Mesendoderm (in vitro differentiated cells): Measurements from ENCODE around the gene AGBL1.

Source experiments
- DNase-seq: peaks from one replicate; pipeline ENCODE4 v3.0.0; 2013
- H2AK5ac ChIP-seq: 2 replicates; pipeline ENCODE4 v1.6.1; 2013; ENCODE audit warnings: low read length, inconsistent platforms
- H2BK120ac ChIP-seq: 2 replicates; pipeline ENCODE4 v1.6.1; 2013; ENCODE audit warnings: low read depth, mild to moderate bottlenecking, low read length, moderate library complexity, mixed read lengths
- H2BK15ac ChIP-seq: replicated peaks from 2 replicates; pipeline ENCODE4 v1.6.1; 2013; ENCODE audit warnings: low read depth, mild to moderate bottlenecking, moderate library complexity
- H2BK5ac ChIP-seq: 2 replicates; pipeline ENCODE4 v1.6.1; 2013; ENCODE audit warnings: low read length, inconsistent platforms
- H3K18ac ChIP-seq: 2 replicates; pipeline ENCODE4 v1.6.1; 2013; ENCODE audit warnings: mild to moderate bottlenecking, low read length, mixed read lengths
- H3K23ac ChIP-seq: one replicate; pipeline ENCODE4 v1.6.1; 2013; ENCODE audit warnings: low read length
- H3K27ac ChIP-seq: 2 replicates; pipeline ENCODE4 v1.5.1; 2013; ENCODE audit warnings: low read depth, mild to moderate bottlenecking, inconsistent platforms, low read length, moderate library complexity
- H3K27me3 ChIP-seq: 2 replicates; pipeline ENCODE4 v1.6.1; 2013; ENCODE audit warnings: low read length, control low read depth, mild to moderate bottlenecking, inconsistent platforms; ENCODE audit not compliant: insufficient read depth, poor library complexity
- H3K36me3 ChIP-seq: 2 replicates; pipeline ENCODE4 v1.6.1; 2013; ENCODE audit warnings: low read length, inconsistent platforms; ENCODE audit not compliant: control insufficient read depth, insufficient read depth
- H3K4ac ChIP-seq: one replicate; pipeline ENCODE4 v1.6.1; 2013; ENCODE audit warnings: low read depth, mild to moderate bottlenecking, low read length, moderate library complexity
- H3K4me1 ChIP-seq: 2 replicates; pipeline ENCODE4 v1.6.1; 2013; ENCODE audit warnings: low read depth, low read length, inconsistent platforms; ENCODE audit not compliant: control insufficient read depth
- H3K4me2 ChIP-seq: 2 replicates; pipeline ENCODE4 v1.6.1; 2013; ENCODE audit warnings: low read length
- H3K4me3 ChIP-seq: 2 replicates; pipeline ENCODE4 v1.5.1; 2013; ENCODE audit warnings: mild to moderate bottlenecking, low read length
- H3K56ac ChIP-seq: one replicate; pipeline ENCODE4 v1.6.1; 2013; ENCODE audit warnings: low read length
- H3K79me1 ChIP-seq: 2 replicates; pipeline ENCODE4 v1.6.1; 2013; ENCODE audit warnings: low read length, inconsistent platforms
- H3K79me2 ChIP-seq: 2 replicates; pipeline ENCODE4 v1.6.1; 2013; ENCODE audit warnings: mild to moderate bottlenecking, low read length; ENCODE audit not compliant: control insufficient read depth, insufficient read depth
- H3K9ac ChIP-seq: 2 replicates; pipeline ENCODE4 v1.6.1; 2013; ENCODE audit warnings: low read length, inconsistent platforms
- H4K5ac ChIP-seq: one replicate; pipeline ENCODE4 v1.6.1; 2013; ENCODE audit warnings: low read length
- H4K8ac ChIP-seq: one replicate; pipeline ENCODE4 v1.6.1; 2013; ENCODE audit warnings: low read depth, mild to moderate bottlenecking, control low read depth, low read length, moderate library complexity
- WGBS: extraction: QIAGEN DNeasy Blood & Tissue Kit; methylation state at CpG from one replicate; pipeline ENCODE4 v1.1.7; 2013; ENCODE audit warnings: low lambda C conversion rate, missing lambda C conversion rate; ENCODE audit not compliant: insufficient coverage; ENCODE audit errors: extremely low coverage; 5-methylcytosine and 5-hydroxymethylcytosine counted together

AGBL1 gene

GRCh38 chr15:86773736-86774135, 694.1 kb downstream of the AGBL1 start:
- Histone ChIP-seq H2AK5ac (no peak overlapping the region), H3K18ac (no peak overlapping the region), H3K4me1 (no peaks in the 10 kb centered on the region), H3K27ac (no peak overlapping the region), H2BK5ac (no peak overlapping the region), H3K4me3 (no peak overlapping the region), H4K8ac (no peak overlapping the region), H3K27me3 (no peaks in the 10 kb centered on the region), H3K23ac (no peak overlapping the region), H3K4me2 (no peak overlapping the region), H3K56ac (no peak overlapping the region), H3K9ac (no peak overlapping the region), H3K79me1 (no peaks in the 10 kb centered on the region), H2BK120ac (no peak overlapping the region), H3K79me2 (no peaks in the 10 kb centered on the region), H2BK15ac (no peak overlapping the region), H3K36me3 (no peaks in the 10 kb centered on the region), H4K5ac (no peak overlapping the region), H3K4ac (peak overlapping the region; percentile 36)
- DNase-seq, result no peak
- no CpG with 5 or more reads among the region's 1 CpG for WGBS

GRCh38 chr15:86776145-86776544, 696.5 kb downstream of the AGBL1 start:
- H2BK120ac ChIP-seq, result no peak overlapping the region
- no peak overlapping the region for H4K8ac ChIP-seq
- no peaks in the 10 kb centered on the region for H3K4me1 ChIP-seq
- no peak overlapping the region for H3K4me3 ChIP-seq
- no peak overlapping the region for H3K9ac ChIP-seq
- no peak overlapping the region for H3K23ac ChIP-seq
- H3K79me2 ChIP-seq, result no peaks in the 10 kb centered on the region
- H3K27ac ChIP-seq, result no peak overlapping the region
- no peak overlapping the region for H2BK15ac ChIP-seq
- no peak overlapping the region for H2AK5ac ChIP-seq
- H3K27me3 ChIP-seq, result no peaks in the 10 kb centered on the region
- no peak for DNase-seq
- H3K18ac ChIP-seq, result no peak overlapping the region
- H3K4me2 ChIP-seq, result no peak overlapping the region
- H3K4ac ChIP-seq, result no peak overlapping the region
- H3K36me3 ChIP-seq, result no peaks in the 10 kb centered on the region
- WGBS, result no CpG with 5 or more reads among the region's 2 CpGs
- H2BK5ac ChIP-seq, result no peak overlapping the region
- H3K56ac ChIP-seq, result no peak overlapping the region
- H4K5ac ChIP-seq, result no peak overlapping the region
- no peaks in the 10 kb centered on the region for H3K79me1 ChIP-seq

DNA sequence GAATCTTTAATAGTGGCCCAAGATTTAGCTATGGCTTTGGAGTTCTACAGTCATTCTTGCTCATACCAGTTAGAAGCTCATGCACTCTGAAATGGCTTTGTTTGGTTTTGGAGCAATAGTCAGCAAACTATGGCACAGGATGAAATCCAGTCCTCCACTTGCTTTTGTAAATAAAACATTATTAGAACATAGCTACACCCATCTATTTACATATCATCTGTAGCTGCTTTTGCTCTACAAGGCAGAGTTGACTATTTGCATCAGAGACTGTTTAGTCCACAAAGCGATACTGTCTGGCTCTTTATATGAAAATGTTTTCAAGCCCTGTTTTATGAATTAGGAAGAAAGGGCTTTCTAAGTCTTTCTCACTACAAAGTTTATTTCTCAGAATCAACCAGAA, 716.9 kb downstream of the AGBL1 start:
- H3K9ac ChIP-seq, result no peak overlapping the region
- H3K18ac ChIP-seq, result no peak overlapping the region
- H3K79me1 ChIP-seq, result no peaks in the 10 kb centered on the region
- H4K8ac ChIP-seq, result no peak overlapping the region
- H2AK5ac ChIP-seq, result no peak overlapping the region
- no peak overlapping the region for H4K5ac ChIP-seq
- H3K27ac ChIP-seq, result no peak overlapping the region
- no peak overlapping the region for H2BK5ac ChIP-seq
- H2BK120ac ChIP-seq, result no peak overlapping the region
- H3K23ac ChIP-seq, result no peak overlapping the region
- H2BK15ac ChIP-seq, result no peak overlapping the region
- H3K36me3 ChIP-seq, result no peaks in the 10 kb centered on the region
- no peaks in the 10 kb centered on the region for H3K27me3 ChIP-seq
- H3K4ac ChIP-seq, result no peak overlapping the region
- WGBS, result no CpG with 5 or more reads among the region's 1 CpG
- no peak for DNase-seq
- H3K4me1 ChIP-seq, result no peaks in the 10 kb centered on the region
- no peaks in the 10 kb centered on the region for H3K79me2 ChIP-seq
- H3K4me2 ChIP-seq, result no peak overlapping the region
- no peak overlapping the region for H3K4me3 ChIP-seq
- H3K56ac ChIP-seq, result no peak overlapping the region

DNA sequence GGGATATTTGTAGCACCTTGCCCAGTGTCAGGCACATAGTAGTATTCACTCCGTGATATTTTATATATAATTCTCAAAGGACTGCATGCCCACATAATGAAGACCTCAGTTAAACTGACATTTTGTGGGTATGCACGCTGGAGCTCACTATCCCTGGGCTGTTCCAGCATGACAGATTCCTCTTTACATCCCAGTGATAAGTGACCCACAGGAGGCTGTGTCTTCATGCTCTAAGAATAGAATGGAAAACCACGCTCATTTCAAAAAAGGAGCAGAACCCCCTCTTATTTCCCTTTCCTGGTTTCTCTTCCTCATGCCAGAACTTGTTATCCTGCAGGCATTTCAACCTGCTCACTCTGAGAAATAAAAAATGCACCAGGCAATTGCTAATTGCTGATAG, 717.5 kb downstream of the AGBL1 start:
- Histone ChIP-seq H2BK15ac (no peak overlapping the region), H2AK5ac (no peak overlapping the region), H2BK5ac (no peak overlapping the region), H3K4ac (no peak overlapping the region), H3K4me1 (no peaks in the 10 kb centered on the region), H2BK120ac (no peak overlapping the region), H3K18ac (no peak overlapping the region), H3K23ac (no peak overlapping the region), H4K8ac (no peak overlapping the region), H3K79me1 (no peaks in the 10 kb centered on the region), H4K5ac (no peak overlapping the region), H3K27ac (no peak overlapping the region), H3K4me3 (no peak overlapping the region), H3K9ac (no peak overlapping the region), H3K79me2 (no peaks in the 10 kb centered on the region), H3K4me2 (no peak overlapping the region), H3K27me3 (no peaks in the 10 kb centered on the region), H3K36me3 (no peaks in the 10 kb centered on the region), H3K56ac (no peak overlapping the region)
- WGBS, result no CpG with 5 or more reads among the region's 3 CpGs
- DNase-seq, result no peak

DNA sequence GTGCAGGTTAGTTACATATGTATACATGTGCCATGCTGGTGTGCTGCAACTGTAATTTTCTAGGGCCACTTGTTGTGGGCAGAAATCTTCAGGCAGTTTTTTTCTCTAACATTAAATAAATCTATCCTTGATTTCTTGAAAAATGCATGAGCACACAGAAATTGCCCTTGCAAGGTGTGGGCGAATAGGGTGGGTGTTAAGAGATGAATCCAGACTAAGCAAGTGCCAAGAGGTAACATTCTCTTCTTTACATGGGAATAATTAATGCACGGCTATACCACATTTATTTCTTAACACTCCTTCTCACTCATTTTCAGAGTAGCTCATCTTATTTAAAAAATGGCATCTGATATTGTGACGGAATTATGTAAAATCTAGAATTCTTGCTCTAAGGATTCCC, 719.6 kb downstream of the AGBL1 start:
- Histone ChIP-seq H3K9ac (no peak overlapping the region), H4K5ac (no peak overlapping the region), H3K4me2 (no peak overlapping the region), H3K4me3 (no peak overlapping the region), H2BK5ac (no peak overlapping the region), H3K56ac (no peak overlapping the region), H3K23ac (no peak overlapping the region), H3K4ac (no peak overlapping the region), H3K27ac (no peak overlapping the region), H3K79me1 (no peaks in the 10 kb centered on the region), H2BK120ac (no peak overlapping the region), H3K79me2 (no peaks in the 10 kb centered on the region), H3K27me3 (no peaks in the 10 kb centered on the region), H3K18ac (no peak overlapping the region), H2BK15ac (no peak overlapping the region), H4K8ac (no peak overlapping the region), H2AK5ac (no peak overlapping the region), H3K4me1 (no peaks in the 10 kb centered on the region), H3K36me3 (no peaks in the 10 kb centered on the region)
- WGBS, result no CpG with 5 or more reads among the region's 3 CpGs
- DNase-seq, result no peak

DNA sequence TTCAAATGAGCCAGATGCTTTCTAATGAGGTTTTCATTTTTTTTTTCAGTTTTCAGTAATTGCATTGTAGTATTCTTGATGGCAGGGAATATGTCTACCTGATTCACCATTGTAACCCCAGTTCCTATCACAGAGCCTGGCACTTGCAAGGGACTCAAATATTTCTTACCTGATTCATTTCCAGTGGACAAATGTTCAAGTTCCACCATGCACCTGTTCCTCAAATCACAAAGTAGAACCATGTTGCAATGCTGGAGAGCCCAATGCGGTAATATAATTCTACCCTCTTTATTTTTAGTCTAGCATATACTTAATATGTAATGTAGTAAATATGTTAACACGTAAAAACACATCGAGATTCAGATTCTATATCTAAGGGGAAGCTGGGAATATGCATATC, 722.6 kb downstream of the AGBL1 start:
- DNase-seq, result no peak
- no CpG with 5 or more reads among the region's 3 CpGs for whole genome bisulfite sequencing
- H3K9ac ChIP-seq, result no peak overlapping the region

More for the DNA sequence above, 722.6 kb downstream of the AGBL1 start:
- Histone ChIP-seq H3K4me2 (no peak overlapping the region), H2BK15ac (no peak overlapping the region), H4K8ac (no peak overlapping the region), H3K27ac (no peak overlapping the region), H2BK120ac (no peak overlapping the region), H3K23ac (no peak overlapping the region), H3K4me1 (no peaks in the 10 kb centered on the region), H3K4me3 (no peak overlapping the region), H3K79me2 (no peaks in the 10 kb centered on the region), H3K18ac (no peak overlapping the region), H3K56ac (no peak overlapping the region), H2AK5ac (no peak overlapping the region), H3K4ac (no peak overlapping the region), H2BK5ac (no peak overlapping the region), H3K79me1 (no peaks in the 10 kb centered on the region), H3K27me3 (no peaks in the 10 kb centered on the region), H4K5ac (no peak overlapping the region), H3K36me3 (no peaks in the 10 kb centered on the region)
